Activated CD4-positive, alpha-beta T cell treated with anti-CD3 and anti-CD28 coated beads, Interleukin-2, amount 10 ng/mL, durations not matched to agents 7 days and 5 days (primary cell): Measurements from ENCODE around the gene LRRC1. TPM values are rescaled to one million over a fixed set of nuclear protein-coding genes. Genes with fewer than 3 reads are reported as not detected.

Experiments used
- CTCF ChIA-PET: fragments of 350-600 bp; sonication (Branson Sonifier 250); formaldehyde crosslinking; loops from one replicate; lab custom pipeline; 2021; ENCODE audit warnings: antibody characterized with exemption; lab: Charles Lee
- POLR2A ChIA-PET: fragments of 350-600 bp; sonication (Branson Sonifier 250); formaldehyde crosslinking; loops from one replicate; lab custom pipeline; 2021; ENCODE audit warnings: antibody characterized with exemption; lab: Charles Lee
- DNase-seq: peaks from one replicate; pipeline ENCODE4 v3.0.0-alpha.2; 2020
- H3K27ac Mint-ChIP-seq: one replicate; pipeline ENCODE4 v1.8.0; 2021; ENCODE audit warnings: mild to moderate bottlenecking, moderate library complexity, mixed read lengths
- H3K27me3 Mint-ChIP-seq: one replicate; pipeline ENCODE4 v1.8.0; 2021; ENCODE audit warnings: mixed read lengths
- H3K36me3 Mint-ChIP-seq: one replicate; pipeline ENCODE4 v1.8.0; 2021; ENCODE audit warnings: low read depth, mixed read lengths
- H3K4me1 Mint-ChIP-seq: one replicate; pipeline ENCODE4 v1.8.0; 2021; ENCODE audit warnings: mixed read lengths
- H3K4me3 Mint-ChIP-seq: one replicate; pipeline ENCODE4 v1.8.0; 2021; ENCODE audit warnings: mild to moderate bottlenecking, moderate library complexity, mixed read lengths
- H3K9me3 Mint-ChIP-seq: one replicate; pipeline ENCODE4 v1.8.0; 2021; ENCODE audit warnings: mixed read lengths
- total RNA-seq, 2 experiments: library from RNA; stranded (reverse); gene quantifications; one replicate each; pipeline ENCODE4 v1.2.3, GENCODE V29; 2021

The LRRC1 gene
- total RNA-seq, 2 experiments from 2014 or later, result 3.6 to 3.7 TPM

- no peaks in the 10 kb centered on the region for H3K9me3 Mint-ChIP-seq
- H3K27me3 Mint-ChIP-seq, result no peaks in the 10 kb centered on the region
- CTCF ChIA-PET, result no interaction called here
- DNase-seq, result no peak
- H3K4me3 Mint-ChIP-seq, result no peak overlapping the region
- no peaks in the 10 kb centered on the region for H3K4me1 Mint-ChIP-seq
- no peaks in the 10 kb centered on the region for H3K36me3 Mint-ChIP-seq
- POLR2A ChIA-PET, result no interaction called here
- no peak overlapping the region for H3K27ac Mint-ChIP-seq
Measured at GRCh38 chr6:53809691-53810090, 14.9 kb downstream of the LRRC1 start.

- H3K36me3 Mint-ChIP-seq, result no peaks in the 10 kb centered on the region
- no peak for DNase-seq
- no peaks in the 10 kb centered on the region for H3K4me1 Mint-ChIP-seq
- ChIA-PET CTCF (no interaction called here), POLR2A (no interaction called here)
- no peaks in the 10 kb centered on the region for H3K9me3 Mint-ChIP-seq
- H3K4me3 Mint-ChIP-seq, result no peak overlapping the region
- no peak overlapping the region for H3K27ac Mint-ChIP-seq
- no peaks in the 10 kb centered on the region for H3K27me3 Mint-ChIP-seq
Measured at GRCh38 chr6:53811082-53811481, 16.3 kb downstream of the LRRC1 start.

GRCh38 chr6:53811746-53812145, 16.9 kb downstream of the LRRC1 start:
- Mint-ChIP-seq H3K27me3 (no peaks in the 10 kb centered on the region), H3K9me3 (no peaks in the 10 kb centered on the region), H3K36me3 (no peaks in the 10 kb centered on the region), H3K4me3 (no peak overlapping the region), H3K27ac (no peak overlapping the region), H3K4me1 (no peaks in the 10 kb centered on the region)
- ChIA-PET CTCF (interaction anchor here (1.1 kb wide), 1 partner anchor 15 kb away, joined by 3 read pairs; no protein-coding TSS in a partner anchor), POLR2A (no interaction called here)
- no peak for DNase-seq

- ChIA-PET POLR2A (no interaction called here), CTCF (interaction anchor here (0.7 kb wide), 1 partner anchor 1230 kb away, joined by 3 read pairs; no protein-coding TSS in a partner anchor)
- H3K27ac Mint-ChIP-seq, result no peak overlapping the region
- no peaks in the 10 kb centered on the region for H3K9me3 Mint-ChIP-seq
- no peaks in the 10 kb centered on the region for H3K27me3 Mint-ChIP-seq
- DNase-seq, result no peak
- no peak overlapping the region for H3K4me3 Mint-ChIP-seq
- H3K36me3 Mint-ChIP-seq, result no peaks in the 10 kb centered on the region
- no peaks in the 10 kb centered on the region for H3K4me1 Mint-ChIP-seq
Measured at GRCh38 chr6:53813096-53813495, 18.3 kb downstream of the LRRC1 start.

GRCh38 chr6:53813801-53814200, 19.0 kb downstream of the LRRC1 start:
- DNase-seq, result no peak
- ChIA-PET POLR2A (no interaction called here), CTCF (no interaction called here)
- Mint-ChIP-seq H3K4me1 (no peaks in the 10 kb centered on the region), H3K4me3 (no peak overlapping the region), H3K36me3 (no peaks in the 10 kb centered on the region), H3K9me3 (no peaks in the 10 kb centered on the region), H3K27ac (no peak overlapping the region), H3K27me3 (no peaks in the 10 kb centered on the region)

GRCh38 chr6:53814353-53814752, 19.5 kb downstream of the LRRC1 start:
- H3K27ac Mint-ChIP-seq, result no peak overlapping the region
- H3K4me3 Mint-ChIP-seq, result no peak overlapping the region
- H3K36me3 Mint-ChIP-seq, result no peaks in the 10 kb centered on the region
- no peaks in the 10 kb centered on the region for H3K4me1 Mint-ChIP-seq
- ChIA-PET CTCF (interaction anchor here (0.6 kb wide), 1 partner anchor 112 kb away, joined by 4 read pairs; no protein-coding TSS in a partner anchor), POLR2A (no interaction called here)
- H3K9me3 Mint-ChIP-seq, result no peaks in the 10 kb centered on the region
- no peak for DNase-seq
- H3K27me3 Mint-ChIP-seq, result no peaks in the 10 kb centered on the region

GRCh38 chr6:53815381-53816119, 20.7 kb downstream of the LRRC1 start:
- ChIA-PET POLR2A (no interaction called here), CTCF (interaction anchor here (0.6 kb wide), 1 partner anchor 9 kb away, joined by 3 read pairs; no protein-coding TSS in a partner anchor)
- H3K36me3 Mint-ChIP-seq, result no peaks in the 10 kb centered on the region
- no peaks in the 10 kb centered on the region for H3K4me1 Mint-ChIP-seq
- no peak overlapping the region for H3K27ac Mint-ChIP-seq
- H3K4me3 Mint-ChIP-seq, result no peak overlapping the region
- no peaks in the 10 kb centered on the region for H3K9me3 Mint-ChIP-seq
- DNase-seq, result no peak
- no peaks in the 10 kb centered on the region for H3K27me3 Mint-ChIP-seq

GRCh38 chr6:53818858-53819609, 24.2 kb downstream of the LRRC1 start:
- CTCF ChIA-PET, result interaction anchor here (0.6 kb wide), 1 partner anchor 83 kb away, joined by 3 read pairs; no protein-coding TSS in a partner anchor
- no peaks in the 10 kb centered on the region for H3K4me1 Mint-ChIP-seq
- POLR2A ChIA-PET, result no interaction called here
- no peak overlapping the region for H3K27ac Mint-ChIP-seq
- H3K36me3 Mint-ChIP-seq, result no peaks in the 10 kb centered on the region
- no peaks in the 10 kb centered on the region for H3K27me3 Mint-ChIP-seq
- H3K9me3 Mint-ChIP-seq, result no peaks in the 10 kb centered on the region
- no peak for DNase-seq
- no peak overlapping the region for H3K4me3 Mint-ChIP-seq

GRCh38 chr6:53822401-53823125, 27.8 kb downstream of the LRRC1 start:
- no peaks in the 10 kb centered on the region for H3K36me3 Mint-ChIP-seq
- H3K27me3 Mint-ChIP-seq, result no peaks in the 10 kb centered on the region
- no peaks in the 10 kb centered on the region for H3K9me3 Mint-ChIP-seq
- ChIA-PET POLR2A (interaction anchor here (0.5 kb wide), 1 partner anchor 62 kb away, joined by 3 read pairs; no protein-coding TSS in a partner anchor), CTCF (interaction anchor here (1.2 kb wide), 1 partner anchor 14 kb away, joined by 3 read pairs; no protein-coding TSS in a partner anchor)
- DNase-seq, result no peak
- H3K4me3 Mint-ChIP-seq, result no peak overlapping the region
- no peak overlapping the region for H3K27ac Mint-ChIP-seq
- peaks cover 2% of the 10 kb centered on the region for H3K4me1 Mint-ChIP-seq

- Mint-ChIP-seq H3K4me1 (peaks cover 2% of the 10 kb centered on the region), H3K9me3 (no peaks in the 10 kb centered on the region), H3K36me3 (no peaks in the 10 kb centered on the region), H3K4me3 (no peak overlapping the region), H3K27me3 (no peaks in the 10 kb centered on the region), H3K27ac (no peak overlapping the region)
- ChIA-PET POLR2A (no interaction called here), CTCF (no interaction called here)
- DNase-seq, result no peak
Measured at GRCh38 chr6:53824714-53825113, 29.9 kb downstream of the LRRC1 start.

- Mint-ChIP-seq H3K9me3 (no peaks in the 10 kb centered on the region), H3K27me3 (no peaks in the 10 kb centered on the region), H3K4me3 (no peak overlapping the region), H3K4me1 (peaks cover 2% of the 10 kb centered on the region), H3K27ac (no peak overlapping the region), H3K36me3 (no peaks in the 10 kb centered on the region)
- ChIA-PET POLR2A (no interaction called here), CTCF (no interaction called here)
- DNase-seq, result no peak
Measured at GRCh38 chr6:53825532-53826321, 30.9 kb downstream of the LRRC1 start.

- H3K9me3 Mint-ChIP-seq, result no peaks in the 10 kb centered on the region
- ChIA-PET POLR2A (no interaction called here), CTCF (no interaction called here)
- H3K36me3 Mint-ChIP-seq, result no peaks in the 10 kb centered on the region
- no peaks in the 10 kb centered on the region for H3K27me3 Mint-ChIP-seq
- DNase-seq, result no peak
- no peak overlapping the region for H3K4me3 Mint-ChIP-seq
- no peak overlapping the region for H3K27ac Mint-ChIP-seq
- H3K4me1 Mint-ChIP-seq, result peaks cover 2% of the 10 kb centered on the region
Measured at GRCh38 chr6:53827531-53827930, 32.7 kb downstream of the LRRC1 start.
